HG03575 (cell line): Measurements from ENCODE around the gene ZFHX2.

Experiments
- ATAC-seq: cut with Tn5 transposase; IDR thresholded peaks from one replicate; pipeline ENCODE4 v1.9.1; 2021; ENCODE audit not compliant: unreplicated experiment, insufficient number of reproducible peaks, low FRiP score; ENCODE audit errors: extremely low read depth

ZFHX2 gene

DNA sequence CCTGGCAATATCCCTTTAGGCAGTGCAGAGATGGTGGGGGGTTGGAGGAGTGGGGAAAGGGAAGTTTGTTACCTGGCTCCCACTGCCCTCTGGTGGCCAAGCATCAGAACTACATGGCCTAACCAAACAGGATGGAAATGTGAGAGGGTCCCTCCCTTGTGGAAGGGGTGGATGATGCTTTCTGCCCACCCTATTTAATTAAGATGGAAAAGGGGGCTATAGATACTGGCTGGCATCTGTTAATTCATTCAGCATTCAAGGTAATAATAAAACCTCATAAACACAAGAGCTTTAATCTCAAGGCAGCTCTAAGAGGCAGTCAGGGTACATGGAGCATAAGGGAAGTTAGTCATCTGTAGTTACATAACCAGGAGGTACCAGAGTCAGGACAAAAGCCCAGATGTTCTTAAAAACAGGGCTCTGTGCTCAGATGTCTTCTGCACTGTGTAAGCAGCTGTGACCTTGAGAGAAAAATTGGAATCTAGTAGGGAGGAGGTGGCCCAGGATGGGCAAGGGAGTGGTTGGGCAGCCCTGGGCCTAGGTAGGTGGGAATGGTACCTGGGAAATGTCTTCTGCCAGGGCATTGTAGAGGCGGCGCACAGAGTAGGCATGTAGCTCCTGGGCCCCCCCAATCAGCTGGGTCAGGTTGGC lies 11.4 kb upstream of the ZFHX2 start:
- ATAC-seq: no peak

DNA sequence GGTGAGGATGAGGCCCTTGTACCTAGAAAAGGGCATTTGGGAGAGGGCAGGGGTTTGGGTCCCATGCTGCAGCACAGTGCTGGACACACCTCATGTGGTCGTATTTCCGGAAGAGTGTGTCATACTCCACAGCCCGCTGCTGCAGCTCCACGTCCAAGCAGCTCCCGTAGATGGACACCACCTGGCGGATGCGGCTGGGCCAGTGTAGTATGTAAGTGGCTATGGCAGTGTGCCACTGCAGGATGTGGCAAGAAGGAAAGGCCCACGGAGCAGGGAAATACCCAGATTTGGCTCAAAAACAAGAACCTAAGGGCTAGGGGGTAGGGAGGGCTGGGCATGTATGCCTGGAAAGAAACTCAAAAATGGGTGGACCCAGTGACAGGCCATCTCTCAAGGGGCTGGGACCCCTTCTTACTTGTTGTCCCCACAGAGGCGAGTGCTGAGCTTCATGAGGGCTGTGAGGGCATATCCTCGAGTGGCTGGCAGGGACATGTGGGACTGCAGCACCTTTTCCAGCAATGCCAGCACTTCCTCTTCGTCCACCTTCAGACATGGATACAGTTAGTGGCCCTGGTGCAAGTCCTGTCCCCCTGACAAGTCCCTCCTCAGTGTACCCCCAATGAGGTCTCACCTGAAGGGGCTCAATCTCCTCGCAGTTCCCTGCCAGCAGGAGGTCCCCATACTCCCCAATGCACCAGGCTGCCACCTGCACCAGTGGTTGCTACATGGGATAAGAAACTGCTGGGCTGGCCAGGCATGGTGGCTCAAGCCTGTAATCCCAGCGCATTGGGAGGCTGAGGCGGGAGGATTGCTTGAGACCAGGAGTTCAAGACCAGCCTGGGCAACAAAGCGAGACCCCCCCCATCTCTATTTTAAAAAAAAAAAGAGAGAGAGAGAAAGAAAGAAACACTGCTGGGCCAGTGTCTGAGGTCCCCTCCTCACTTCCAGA lies 10.6 kb upstream of the ZFHX2 start:
- no peak for ATAC-seq

DNA sequence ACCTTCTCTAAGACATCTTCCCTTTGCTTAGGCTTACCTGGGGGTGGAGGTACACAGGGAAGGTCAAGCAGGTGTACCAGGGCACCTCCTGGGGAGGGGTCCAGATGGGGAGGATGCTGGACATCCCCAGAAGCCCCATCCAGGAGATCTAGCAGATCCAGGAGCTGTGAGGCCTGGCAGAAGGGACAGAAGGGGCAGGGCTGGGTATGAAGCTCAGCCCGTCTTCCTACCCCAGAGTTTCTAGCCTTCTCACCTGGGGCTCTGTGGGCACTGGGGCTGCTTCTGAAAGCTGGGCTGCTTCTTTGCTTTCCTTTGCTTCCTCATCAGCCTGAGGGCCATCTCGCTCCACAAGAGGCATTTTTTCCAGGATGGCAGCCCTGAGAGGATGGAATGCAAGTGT lies 9.7 kb upstream of the ZFHX2 start:
- ATAC-seq: no peak

DNA sequence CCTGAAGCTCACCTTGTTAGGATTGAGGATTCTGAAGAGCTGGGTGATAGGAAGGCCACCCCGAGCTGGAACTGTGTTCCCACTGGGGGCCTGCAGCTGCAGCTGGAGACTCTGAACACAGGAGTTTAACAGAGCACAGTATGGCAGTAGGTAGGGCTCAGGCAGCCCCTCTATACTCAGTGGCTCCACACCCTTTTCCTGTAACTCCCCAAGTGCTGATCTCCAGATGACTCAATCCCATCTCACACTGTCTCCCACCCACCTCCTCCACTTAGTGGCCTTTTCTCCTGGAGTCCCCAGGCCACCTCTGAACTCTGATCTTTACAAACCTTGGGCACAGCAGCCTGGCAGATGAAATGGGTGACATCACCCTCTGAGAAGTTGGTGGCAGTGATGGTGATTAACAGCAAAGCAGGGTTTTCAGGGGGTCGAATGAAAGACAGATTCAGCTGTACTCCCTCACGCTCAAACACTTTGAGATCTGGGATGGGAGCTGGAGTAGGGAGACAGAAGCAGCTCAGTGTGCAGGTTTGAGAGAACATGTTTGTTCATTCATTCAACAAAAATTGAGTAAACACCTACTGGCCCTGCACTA lies 8.5 kb upstream of the ZFHX2 start:
- no peak for ATAC-seq

DNA sequence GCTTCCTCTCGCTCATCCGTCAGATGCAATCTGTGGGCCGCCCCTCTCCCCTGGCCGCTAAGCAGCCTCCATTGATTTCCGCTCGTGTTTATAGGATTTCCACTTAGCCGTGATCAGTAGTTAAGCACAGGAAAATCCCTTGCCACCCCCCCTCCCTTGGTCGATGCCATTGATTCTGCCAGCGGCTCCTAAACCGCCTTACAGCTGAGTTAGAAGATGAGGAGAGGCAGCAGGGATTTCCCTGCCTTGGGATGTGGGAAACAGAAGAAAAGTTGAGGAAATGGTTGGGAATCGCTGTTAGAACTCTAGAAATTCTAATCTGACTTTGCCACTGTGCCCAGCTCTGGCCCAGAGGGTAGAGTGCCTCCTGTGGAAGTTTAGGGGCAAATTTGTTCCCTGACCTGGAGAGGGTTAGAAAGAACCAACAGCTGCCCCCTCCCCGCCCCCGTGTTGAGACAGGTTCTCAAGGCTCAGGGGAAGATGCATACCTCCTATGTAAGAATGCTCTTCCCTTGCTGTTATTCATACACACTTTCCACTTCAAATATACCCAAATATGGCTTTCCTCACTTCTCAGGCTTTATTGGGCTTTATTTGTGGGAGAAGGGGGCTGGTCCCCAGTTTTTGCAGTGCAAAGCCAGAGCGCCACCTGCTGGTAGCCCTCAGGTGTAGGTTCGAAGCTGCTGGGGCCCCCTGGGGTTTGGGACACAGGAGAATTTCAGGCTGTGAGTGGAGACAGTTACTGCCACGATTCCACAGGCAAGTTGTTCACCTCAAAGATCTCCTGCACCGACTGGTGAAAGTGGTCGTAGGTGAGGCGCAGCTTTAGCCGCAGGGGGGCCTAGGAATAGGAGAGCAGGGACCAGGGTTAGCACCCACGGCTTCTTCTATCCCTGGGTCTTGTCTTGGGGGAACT lies 7.7 kb upstream of the ZFHX2 start:
- ATAC-seq: no peak

DNA sequence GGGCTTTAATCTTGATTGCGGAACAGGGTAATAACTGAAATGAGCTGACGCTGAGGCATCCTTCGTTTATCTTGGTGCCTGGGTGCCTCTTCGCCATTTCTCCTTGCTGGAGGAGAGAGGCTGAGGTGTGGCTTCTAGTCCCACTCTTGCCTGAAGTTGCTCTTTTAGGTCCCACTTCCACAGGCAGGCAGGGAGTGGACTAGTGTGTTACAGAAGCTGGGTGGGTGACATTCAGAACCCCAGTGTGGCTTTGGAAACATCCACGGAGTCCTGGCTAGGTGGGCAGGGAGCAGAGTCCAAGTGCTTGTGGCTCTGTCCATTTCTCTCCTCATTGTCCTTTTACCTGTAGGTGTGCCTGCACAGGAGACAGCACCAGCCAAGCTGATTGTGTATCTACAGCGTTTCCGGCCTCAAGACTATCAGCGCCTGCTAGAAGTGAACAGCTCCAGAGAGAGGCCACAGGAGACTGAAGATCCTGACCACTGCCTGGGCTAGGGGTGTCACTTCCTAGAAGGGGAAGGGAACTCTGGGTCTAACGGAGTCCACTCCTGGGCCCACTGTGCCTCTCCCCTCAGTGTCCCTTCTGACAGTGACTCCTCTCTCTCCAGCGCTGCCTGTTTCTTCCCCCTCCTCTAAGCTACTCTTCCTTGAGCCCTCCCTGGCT lies 6.9 kb upstream of the ZFHX2 start:
- ATAC-seq: no peak

DNA sequence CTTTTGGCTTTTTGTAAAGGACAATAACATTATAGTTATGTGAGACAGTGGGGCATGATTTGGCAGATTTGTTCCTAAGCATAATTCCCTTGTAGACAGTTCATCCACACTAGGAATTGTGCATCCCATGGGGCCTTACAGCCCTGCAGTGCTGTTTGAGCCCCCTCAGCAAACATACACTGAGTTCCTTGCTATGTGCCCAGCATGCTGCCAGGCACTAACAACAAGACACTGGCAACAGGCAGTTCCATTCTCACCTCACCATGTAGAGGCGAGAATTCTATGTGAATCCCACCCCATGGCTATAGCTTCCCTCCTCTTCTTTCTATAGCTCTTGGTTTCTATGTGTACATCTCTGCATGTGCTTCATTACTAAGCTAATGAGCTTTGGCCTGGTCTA lies 6.4 kb upstream of the ZFHX2 start:
- no peak for ATAC-seq

DNA sequence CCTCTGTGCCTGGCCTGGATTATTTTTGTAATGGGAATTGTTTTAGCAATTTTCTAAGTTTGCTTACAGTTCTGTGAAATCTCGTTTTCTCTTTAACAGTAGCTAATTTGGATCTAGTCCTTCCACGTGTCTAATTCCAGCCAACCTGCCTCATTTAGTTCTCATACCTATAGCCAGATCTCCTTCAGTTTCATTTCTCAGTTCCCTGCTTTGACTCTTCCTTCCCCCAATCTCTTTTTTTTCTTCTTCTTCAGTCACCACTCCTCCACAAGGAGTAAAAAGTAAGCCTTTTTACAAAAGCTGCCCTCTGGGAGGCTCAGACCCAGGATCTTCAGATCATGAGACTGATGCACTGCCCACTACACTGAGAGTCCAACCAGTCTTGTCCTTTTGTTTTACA lies 6.0 kb upstream of the ZFHX2 start:
- no peak for ATAC-seq

DNA sequence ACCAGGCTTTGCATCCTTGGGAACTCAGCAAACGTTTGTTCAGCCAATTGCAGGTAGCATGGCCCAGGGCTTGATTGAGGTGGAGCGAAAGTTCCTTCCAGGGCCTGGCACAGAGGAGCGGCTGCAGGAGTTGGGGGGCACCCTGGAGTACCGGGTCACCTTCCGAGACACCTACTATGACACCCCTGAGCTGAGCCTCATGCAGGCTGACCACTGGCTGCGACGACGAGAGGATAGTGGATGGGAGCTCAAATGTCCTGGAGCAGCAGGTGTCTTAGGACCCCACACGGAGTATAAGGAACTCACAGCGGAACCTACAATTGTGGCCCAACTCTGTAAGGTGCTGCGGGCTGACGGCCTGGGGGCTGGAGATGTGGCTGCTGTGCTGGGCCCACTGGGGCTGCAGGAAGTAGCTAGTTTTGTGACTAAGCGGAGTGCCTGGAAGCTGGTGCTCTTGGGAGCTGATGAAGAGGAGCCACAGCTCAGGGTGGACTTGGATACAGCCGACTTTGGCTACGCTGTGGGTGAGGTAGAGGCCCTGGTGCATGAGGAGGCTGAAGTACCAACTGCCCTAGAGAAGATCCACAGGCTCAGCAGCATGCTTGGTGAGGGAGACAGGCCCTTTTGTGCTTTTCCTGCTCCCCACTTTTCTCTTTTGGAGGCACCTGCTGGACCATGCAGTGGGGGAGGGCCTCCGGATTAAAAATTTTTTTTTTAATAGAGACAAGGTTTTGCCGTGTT lies 5.3 kb upstream of the ZFHX2 start:
- no peak for ATAC-seq

DNA sequence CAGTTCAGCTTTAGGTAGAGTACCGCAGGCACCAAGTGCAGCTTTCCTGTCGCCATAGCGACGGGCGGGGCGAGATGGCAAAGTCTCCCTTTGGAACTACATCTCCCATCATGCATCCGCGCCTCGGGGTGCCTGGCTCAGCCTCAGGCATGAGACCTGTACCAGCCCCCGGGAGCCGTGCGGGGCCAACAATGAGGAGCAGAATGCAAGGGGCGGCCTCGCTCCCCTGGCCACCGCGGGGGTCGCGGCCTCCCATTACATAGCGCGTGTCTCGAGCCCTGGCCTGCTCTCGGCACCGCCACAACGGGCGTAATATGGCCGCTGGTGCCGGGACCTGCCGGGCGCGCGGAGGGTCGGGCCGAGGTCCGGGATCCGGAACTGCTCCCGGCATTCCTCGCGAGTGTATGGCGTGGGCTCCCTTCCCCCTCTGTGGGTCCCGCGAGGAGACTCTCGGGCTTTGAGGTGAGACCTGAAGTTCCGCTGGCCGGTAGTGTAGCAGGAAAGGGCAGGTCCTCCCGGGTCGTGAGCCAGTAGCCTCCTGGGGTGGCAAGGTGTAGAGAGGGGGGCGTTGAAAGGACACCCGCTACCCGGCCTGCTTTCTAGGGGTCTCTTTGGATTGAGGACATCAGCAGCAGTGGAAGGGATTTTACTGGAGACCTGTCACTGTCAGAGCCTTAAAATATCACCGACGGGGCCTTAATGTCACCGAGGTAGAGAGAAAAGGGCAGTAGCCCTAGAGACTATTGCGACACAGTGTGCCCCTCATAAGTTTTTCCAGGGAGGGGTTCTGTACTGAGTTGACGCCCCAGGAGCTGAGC lies 4.5 kb upstream of the ZFHX2 start, which contains the start of gene THTPA:
TSS of gene THTPA (plus strand) at position 390 of the 818 bp plus-strand sequence. CDS start 487 bp downstream, outside the sequence.
- ATAC-seq: peak; percentile 67

DNA sequence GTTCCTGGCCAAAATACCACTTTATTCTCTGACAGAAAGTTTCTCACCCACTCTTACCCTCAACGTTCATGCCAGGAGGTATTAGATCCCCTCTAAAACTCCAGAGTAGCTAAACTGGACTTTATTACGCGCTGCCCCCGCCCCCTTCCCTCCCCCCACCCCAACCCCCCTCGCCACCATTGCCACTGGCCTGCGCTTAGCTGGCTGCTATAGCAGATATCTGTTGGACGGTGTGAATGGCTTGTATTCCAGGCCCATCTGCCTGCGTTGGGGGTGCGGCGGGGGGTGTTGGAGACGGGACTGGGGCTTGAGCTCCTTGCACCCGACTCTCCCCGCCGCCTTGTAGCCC lies 3.9 kb upstream of the ZFHX2 start:
- ATAC-seq: no peak

DNA sequence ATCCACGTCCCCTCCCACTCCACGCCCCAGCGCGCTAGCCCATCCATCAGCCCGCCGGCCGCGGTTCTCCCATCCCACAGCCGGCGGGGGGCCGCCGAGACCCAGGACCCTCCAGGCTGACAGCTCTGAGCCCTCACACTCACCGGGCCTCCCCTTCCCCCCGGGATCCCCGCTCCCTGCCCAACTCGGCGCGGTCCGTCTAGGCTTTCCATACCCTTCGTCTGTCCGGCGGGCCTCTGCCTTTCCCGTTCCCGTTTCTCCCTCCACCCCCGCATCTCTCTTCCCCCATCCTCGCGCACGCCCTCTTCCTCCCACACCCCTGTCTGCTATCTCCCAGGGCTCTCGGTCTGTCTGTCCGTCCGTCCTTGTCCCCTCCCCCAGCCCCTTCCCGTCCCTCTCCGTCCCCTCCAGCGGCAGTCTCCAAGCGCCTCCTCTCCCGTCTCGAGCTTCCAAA lies 726 bp downstream of the ZFHX2 start:
- no peak for ATAC-seq

DNA sequence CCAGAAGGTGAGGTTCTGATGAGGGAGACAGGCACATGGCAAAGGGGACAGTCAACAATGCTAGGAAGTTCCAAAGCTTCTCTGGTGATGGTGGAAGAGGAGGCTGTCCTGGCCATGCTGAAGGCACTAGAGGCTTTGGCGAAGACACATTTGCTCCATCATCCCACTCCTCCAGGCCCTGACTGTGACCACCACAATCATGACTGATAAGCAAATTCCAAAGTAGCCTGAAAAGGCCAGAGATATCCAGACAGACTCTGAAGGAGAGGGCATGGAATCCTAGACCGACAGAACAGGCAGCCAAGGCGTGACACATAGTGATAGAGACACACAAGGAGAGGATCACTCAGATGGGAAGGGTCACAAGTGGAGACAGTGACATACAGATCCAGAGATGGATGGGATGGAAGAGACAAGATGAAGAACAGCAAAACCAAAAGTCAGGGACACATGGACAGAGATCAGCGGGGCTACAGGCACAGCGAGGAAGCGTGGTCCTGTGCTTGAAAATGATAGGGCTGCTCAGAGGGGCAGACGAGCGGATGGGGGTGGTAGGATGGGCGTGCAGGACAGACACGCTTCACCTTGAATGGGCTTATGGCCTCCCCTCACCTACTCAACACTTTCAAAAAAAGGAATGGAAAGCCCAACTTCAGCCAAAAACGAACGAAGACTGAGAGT lies 1.3 kb downstream of the ZFHX2 start:
- ATAC-seq: no peak

DNA sequence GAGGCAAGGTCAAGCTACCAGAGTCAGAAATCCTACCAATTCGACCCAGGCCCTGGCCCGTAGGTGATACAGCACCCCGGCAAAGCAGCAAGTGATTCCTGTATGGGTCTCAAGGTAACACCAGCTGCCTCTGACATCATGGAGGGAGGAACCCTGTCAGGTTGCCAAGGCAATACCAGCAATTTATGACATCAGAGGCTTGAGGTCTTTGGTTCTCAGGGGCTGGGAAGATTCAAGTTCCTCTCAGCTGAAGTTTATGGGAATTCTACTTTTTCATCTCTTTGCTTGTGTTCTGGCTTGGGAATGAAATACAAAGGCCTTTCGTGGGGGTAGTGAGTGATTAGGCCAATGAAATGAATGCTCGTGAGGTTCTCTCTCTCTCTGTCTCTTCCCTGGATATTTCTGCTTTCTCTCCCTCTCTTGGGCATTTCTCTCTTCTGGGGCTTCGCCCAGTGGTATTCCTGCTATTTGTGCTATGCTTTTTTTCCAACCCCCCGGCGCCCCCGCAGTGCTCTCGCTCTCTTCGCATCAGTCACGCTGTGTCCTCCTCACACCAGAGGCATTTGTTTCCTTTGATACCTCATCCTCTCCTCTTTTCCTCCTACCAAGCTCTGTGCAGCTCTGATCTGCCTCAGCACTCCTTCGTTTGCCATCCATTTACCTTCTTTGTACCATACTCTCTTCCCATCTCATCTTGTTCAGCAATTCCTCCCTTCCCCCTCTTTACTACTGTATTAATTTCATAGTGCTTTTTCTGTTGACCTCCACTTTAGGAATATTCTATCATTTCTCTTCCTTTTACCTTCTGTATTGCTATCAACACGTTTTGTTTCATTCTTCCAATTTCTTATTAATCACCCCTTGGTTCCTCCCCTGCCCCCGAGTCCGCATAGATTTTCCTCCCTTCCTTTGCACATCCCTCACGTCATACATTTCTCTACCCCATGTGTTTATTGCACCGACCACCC lies 2.9 kb downstream of the ZFHX2 start:
- no peak for ATAC-seq

DNA sequence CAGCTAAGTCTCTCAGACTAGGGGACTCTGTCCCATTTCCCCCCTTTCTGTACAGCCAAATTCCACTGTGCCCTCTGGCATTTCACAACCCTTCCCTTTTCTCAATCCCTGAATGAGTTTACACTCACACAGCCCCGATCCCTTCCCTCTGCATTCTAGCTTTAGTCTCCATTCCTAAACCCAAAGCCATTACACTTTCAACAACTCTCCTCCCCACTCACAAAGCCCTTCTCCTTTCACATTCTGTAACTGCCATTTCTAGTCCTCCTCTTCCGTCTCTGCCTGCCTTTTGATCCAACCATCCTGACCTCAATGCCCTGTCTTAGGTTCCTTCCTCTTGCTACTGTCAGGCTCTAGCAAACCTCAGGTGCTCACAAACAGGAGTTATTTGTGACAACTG lies 3.6 kb downstream of the ZFHX2 start:
- ATAC-seq: no peak
